HG02588 (cell line): ENCODE results near the gene SCN2B.
"Not testable (repeated sequence)": the region's sequence is repeated elsewhere in the genome, so short reads cannot be mapped to it uniquely, and the experiment has no call there.

Experiments used
- ATAC-seq: cut with Tn5 transposase; IDR thresholded peaks from one replicate; pipeline ENCODE4 v1.9.1; 2021; ENCODE audit warnings: mild to moderate bottlenecking, moderate library complexity; ENCODE audit not compliant: unreplicated experiment

SCN2B gene

DNA sequence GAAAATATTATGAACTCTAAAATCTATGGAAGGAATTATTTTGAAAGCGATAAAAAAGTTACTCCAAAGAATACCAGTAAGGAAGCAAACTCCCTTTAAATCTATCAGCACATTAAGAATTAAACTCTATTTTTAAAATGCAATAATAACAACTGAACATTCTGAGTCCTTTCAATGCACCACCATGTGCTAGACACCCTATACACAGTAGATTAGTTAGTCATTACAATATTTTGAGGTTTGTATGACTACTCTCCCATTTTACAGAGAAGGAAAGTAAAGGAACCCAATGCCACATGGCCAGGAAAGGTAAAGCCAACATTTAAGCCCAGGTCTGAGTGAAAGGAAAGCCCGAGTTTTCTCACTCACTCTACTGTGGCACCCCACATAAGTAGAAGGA is 30.6 kb upstream of the SCN2B start:
- no peak for ATAC-seq

DNA sequence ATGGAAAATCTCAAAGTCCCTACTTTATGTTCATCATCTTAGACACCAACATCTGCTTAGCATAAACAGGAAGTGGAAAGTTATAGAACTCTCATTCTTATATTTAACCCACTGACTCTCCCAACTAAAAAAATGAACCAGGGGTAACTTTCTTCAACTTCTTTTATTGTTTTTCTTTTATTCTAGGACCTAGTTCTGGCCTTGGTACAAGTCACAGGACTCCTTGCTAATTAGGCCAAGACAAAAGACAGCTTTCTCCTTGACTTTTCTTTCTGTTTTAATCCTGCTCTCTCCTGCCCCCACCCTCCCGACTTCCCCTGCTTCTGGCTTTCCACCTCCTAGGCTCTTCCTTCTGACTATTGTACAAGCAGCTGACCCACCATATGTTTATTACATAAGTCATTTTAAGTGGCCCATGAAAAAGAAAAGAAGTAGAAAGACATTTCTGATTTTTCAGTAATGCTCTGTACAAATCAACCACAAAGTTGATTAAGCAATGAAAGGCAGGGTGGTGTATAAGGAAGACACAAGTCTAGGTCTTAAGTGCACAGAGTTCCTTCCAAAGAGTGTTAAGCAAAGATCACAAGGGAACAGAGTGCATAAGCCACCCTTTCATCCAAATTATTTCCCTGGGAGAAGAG is 30.1 kb upstream of the SCN2B start:
- ATAC-seq = no peak

DNA sequence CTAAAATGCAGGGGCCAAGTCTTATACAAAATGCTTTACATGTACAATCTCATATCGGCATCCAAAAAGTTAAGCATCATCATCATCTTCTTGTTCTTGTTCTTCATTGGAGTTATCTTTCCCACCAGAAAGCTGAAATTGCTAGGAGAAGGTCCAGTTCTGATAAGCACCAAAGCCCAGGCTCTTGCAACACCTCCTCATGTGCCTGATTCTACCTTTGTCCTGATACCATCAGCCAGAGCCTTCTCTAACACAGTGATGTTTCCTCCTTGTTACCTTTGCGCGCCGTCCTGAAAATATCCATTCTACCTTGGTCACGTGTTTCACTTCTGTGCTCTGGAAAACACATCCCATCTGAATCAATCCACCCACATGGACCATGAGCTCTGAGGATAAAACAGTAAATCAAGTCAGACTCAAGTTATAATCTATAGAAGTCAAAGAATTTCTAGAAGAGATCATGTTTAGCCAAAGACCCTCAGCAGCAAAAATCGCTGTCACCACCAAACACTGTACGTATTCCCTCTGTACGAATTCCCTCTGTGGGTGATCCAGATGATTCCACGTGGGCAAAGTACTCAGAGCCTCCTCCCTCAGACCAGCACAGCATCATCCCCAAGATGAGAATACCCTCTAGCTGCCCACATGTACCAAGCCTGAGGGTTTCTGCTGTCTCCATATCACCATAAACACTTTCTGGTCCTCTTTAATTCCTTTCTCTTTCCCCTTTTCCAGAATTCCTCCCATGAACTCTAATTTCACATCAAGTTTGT is 29.4 kb upstream of the SCN2B start:
- no peak for ATAC-seq

DNA sequence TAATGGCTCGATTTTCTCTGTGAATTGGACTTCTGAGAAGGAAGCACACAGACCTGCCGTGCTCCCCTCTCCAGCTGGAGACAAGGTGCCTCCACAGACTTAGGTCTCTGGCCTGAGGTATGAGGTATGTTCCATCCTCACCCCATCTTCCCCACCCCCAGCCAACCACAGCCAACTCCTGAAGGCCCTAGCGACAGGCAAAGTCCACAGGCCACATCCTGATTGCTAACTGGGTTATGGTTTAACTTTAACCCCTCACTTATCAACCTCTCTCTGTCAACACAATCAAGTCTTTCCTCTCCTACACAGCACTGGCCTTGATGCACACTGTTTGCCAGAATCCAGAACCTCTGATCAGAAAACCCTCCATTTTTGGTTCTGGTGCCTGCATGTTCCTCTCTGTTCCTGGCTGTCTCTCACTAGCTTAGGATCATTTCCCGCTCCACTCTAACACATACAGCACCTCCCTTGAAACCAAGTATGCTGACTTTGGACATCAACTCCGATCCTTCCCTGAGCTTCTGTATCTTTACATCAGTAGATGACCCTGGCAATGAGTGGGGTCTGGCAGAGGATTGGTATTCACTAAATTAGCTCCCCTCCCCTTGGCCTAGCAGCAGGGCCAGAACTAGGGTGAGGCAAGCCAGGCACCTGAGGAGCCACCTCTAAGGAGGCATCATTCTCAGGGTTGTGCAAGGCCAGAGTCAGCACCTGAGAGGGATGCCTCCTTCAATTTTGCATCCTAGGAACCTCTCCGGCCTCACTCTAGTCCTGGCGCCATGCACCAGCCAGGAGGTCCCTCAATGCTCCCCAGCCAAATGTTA is 26.4 kb upstream of the SCN2B start:
- ATAC-seq = no peak

DNA sequence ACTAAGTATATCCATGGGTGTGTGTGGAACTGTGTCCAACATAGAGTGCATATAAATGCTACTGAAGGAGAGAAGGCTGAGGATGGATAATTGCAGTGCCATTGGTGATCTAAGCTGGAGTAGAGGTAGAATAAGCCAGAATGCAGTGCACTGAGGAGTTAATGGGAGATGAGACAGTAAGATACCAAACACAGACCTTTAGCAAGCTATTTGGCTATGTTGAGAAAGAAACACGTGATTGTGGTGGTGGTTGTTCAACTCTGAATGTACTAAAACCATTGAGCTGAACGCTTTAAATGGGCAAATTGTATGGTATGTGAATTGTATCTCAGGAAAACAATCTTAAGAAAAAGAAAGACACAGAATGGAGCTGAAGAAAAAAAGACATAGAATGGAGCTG is 25.5 kb upstream of the SCN2B start:
- no peak for ATAC-seq

DNA sequence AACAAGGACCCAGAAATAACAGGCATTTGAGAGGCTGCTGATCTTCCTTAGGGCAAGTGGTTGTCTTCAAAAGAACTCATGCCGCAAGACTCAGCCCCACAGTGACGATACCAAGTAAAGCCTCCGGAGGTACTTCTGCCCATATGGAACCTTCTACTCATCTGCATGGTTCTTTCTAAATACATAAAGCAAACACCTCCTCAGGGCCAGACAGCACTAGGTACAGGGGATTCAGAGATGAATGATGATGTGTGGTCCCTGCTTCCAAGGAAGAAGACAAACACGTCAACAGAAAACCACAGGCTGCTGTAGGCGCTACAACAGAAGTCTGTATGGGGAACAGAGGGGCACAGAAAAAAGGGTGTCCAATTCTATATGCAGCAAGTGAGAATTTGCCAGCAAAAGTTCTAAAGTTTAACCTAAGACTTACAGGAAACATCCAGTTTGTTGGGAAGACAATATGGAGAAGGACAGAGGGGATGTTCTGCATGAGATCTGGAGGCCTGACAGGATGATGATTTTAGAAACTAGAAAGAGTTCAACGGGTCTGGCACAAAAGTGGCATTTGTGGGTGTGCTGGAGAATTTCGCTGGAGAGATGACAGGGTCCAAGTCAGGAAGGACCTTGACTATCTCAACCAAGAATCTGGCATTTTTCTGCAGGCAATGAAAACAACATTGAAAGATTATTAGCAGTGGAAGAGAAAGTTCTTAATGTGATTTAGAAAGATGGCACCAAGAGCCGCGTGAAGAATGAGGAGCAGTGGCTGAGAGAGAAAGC is 24.7 kb upstream of the SCN2B start:
- no peak for ATAC-seq

DNA sequence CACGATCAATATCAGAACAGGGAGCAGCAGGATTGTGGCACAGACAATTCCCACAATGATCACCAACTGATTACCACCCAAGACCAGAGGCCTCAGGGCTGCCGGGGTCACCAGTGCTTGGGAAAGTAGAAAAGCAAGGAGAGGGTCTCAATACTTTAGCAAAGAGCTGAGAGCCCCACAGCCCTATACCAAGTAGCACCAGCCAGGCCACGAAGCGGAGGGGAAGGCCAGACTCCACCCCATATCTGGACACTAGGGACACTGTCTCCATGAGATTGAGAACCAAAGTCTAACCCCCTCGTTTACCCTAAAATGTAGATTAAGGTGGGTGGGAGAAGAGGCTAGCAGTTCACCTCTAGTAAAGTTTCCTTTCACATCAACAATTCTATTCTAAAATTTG is 24.1 kb upstream of the SCN2B start:
- no peak for ATAC-seq

DNA sequence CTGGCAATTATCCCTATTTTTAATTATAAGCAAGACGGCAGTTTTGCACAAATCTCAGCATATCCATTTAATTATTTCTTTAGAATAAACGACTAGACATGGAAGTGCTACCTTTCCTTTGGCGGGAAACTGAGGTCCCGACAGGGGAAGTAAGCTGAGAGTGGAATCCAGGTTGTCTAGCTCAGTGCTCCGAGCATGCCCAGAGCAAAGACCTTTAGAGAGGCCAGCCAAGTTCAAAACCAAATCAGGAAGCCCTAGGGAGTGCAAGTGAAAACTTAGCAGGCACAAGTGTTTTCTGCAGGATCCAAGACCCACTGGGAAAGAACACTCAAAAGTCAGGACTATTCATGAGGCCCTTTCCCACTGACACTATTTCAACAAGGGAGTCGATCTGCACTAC is 22.7 kb upstream of the SCN2B start:
- ATAC-seq = no peak

DNA sequence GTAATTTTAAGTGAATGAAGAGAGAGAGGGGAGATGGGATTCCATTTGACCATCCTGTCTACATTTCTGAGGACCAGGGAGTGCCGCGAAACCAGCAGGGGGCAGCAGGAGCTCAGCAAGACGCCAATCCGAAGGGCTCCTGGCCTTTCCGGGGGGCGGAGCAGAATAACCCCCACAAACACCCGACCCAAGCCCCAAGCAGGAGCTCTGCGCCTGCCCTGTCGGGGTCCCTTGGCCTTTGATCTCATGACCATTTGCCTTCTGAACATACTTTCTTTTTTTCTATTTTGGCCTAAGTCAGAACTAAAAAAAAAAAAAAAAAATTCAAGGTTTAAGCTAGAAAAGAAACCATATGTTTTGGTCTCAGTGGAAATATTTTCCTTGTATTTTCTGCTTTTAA is 21.9 kb upstream of the SCN2B start:
- ATAC-seq = no peak

DNA sequence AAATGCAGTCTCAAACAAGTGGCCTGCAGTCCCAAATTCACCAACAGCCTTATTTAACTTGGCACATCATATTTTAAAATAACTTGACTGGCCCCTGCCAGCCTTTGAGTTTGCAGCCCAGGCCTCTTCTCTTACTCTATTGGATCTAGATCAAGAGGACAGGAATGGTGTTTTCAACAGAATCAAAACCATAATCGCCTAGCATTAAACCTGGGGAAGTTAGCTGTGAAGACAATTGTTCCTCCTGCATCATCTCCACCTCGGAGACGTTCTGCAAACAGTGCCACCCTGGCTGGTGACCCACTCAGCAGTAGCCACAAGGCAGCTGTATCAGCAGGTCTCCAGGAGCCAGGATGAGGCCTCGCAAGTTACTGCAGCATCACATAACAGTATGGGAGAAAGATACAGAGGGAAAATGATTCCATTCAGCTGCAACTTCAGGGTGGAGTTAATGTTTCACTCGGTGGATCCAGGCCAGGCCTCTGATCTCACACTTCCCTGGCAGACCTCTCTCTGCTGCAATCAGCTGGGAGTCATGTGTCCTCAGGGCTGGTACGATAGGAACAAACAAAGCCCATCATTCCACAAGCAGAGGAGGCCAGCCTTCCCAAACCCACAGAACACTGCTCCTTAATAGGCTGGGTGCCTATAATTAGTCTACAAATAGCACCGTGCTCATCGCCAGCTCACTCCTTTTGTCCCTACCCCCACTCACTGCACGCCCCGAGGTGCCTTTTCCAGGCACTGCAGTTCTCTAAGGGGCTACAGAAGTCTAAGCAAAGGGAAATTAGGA is 18.6 kb upstream of the SCN2B start:
- ATAC-seq = no peak

DNA sequence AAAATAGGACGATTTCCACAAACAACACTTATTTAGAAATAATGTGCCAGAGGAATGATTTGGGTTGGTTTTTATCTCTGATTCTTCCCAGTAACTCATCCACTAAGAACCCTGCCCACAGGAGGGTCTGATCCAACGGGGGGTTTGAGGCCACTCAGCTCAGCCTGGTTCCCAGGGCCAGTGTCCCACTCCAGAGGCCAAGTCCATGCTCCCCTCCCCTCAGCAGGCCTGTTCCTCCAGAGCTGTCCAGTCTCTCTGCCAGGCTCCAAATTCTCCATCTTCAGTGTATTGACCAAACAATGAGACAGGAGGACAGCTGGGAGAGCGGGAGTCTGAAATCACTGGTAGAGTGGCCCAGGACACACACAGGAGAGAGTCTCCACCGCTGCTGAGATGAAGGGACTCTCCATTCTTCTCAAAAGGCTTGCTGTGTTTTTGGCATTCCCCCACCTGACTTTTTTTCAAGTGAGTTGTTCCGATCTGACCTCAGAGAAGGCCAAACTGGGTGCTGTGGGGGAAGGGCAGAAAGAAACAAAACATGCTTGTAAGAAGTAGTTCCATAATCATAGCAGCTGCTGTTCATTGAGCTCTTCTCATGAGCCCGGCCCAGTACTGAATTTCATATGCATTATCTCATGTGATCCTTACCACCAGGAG is 17.6 kb upstream of the SCN2B start:
- no peak for ATAC-seq

DNA sequence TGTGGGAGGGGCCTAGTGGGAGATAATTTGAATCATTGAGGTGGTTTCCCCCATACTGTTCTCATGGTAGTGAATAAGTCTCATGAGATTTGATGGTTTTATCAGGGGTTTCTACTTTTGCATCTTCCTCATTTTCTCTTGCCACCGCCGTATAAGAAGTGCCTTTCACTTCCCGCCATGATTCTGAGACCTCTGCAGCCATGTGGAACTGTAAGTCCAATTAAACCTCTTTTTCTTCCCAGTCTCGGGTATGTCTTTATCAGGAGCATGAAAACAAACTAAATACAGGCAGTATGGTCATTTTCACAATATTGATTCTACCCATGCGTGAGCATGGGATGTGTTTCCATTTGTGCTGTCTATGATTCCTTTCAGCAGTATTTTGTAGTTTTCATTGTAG is 16.4 kb upstream of the SCN2B start:
- not testable (repeated sequence) for ATAC-seq

DNA sequence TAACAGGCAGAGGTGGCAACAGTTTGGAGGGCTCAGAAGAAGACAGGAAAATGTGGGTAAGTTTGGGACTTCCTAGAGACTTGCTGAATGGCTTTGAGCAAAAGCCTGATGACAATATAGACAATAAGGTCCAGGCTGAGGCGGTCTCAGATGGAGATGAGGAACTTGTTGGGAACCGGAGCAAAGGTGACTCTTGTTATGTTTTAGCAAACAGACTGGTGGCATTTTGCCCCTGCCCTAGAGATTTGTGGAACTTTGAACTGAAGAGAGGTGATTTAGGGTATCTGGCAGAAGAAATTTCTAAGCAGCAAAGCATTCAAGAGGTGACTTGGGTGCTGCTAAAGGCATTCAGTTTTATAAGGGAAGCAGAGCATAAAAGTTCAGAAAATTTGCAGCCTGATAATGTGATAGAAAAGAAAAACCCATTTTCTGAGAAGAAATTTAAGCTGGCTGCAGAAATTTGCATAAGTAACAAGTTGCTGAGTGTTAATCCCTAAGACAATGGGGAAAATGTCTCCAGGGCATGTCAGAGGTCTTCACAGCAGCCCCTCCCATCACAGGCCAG is 14.6 kb upstream of the SCN2B start:
- ATAC-seq = not testable (repeated sequence)

DNA sequence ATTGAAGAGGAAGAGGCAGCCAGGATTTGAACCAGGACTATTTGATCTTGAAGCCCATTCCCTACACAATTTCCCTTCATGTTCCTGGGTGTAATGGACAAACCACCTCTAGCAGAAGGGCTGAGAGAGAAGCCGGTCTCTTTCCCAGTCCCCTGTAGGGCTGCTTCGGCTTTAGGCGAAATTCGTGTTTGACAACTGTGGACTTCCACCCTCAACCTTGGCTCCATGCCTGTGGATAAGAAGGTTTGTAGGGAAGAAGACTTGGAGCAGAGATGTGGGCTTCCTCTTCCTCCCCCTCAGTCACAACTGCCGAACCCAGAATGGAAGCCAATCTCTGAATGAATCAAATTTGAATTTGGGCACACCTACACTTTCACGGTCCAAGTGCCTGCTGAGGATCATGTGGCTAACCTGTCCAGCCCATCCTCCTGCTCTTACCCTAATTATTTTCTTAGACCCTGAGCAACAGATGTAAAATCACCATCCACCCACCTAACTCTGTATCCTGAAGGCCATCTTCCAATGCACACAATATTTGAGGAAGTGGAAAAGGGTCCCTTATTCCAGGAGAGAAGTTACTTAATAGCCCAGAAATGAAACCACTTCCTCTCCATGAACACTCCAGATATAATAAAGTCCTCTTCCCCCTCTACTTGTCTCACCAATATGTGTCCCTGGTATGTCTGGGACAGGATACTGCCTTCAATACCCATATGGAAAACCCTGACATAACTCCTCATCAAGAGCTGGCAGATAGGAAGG is 10.1 kb upstream of the SCN2B start:
- no peak for ATAC-seq

DNA sequence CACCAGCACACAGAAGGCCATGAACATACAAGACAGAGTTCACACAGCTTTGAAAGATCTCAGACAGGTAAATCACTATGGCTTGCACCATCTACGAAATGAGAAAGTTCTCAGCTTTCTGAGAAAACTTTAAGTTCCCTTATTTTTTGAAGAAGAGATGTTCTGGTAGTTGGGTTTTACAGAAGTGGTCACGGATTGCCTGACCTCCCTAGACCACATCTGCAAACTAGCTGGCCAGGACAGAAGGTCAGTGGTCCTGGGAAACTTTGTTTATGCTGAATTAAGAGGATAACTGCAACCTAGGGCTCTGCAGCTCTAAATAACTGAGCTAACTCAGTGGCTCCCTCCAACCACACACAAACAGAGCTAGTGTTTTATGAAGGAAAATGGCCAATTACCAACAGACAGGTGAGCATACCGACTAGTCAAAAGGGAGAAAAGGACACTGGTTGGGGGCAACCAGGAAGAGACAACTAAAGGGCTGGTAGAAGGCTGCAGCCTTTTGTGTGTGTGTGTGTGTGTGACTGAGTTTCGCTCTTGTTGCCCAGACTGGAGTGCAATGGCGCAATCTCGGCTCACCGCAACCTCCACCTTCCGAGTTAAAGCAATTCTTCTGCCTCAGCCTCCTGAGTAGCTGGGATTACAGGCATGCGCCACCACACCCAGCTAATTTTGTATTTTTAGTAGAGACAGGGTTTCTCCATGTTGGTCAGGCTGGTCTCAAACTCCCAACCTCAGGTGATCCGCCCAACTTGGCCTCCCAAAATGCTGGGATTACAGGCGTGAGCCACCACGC is 8.5 kb upstream of the SCN2B start:
- ATAC-seq = no peak

DNA sequence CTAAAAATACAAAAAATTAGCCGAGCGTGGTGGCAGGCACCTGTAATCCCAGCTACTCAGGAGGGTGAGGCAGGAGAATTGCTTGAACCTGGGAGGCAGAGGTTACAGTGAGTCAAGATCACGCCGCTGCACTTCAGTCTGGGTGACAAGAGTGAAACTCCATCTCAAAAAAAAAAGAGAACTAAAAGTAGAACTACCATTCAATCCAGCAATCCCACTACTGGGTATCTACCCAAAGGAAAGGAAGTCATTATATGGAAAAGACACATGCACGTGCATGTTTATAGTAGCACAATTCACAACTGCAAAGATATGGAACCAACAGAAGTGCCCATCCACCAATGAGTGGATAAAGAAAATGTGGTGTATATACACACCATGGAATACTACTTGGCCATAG is 7.3 kb upstream of the SCN2B start:
- ATAC-seq = not testable (repeated sequence)

DNA sequence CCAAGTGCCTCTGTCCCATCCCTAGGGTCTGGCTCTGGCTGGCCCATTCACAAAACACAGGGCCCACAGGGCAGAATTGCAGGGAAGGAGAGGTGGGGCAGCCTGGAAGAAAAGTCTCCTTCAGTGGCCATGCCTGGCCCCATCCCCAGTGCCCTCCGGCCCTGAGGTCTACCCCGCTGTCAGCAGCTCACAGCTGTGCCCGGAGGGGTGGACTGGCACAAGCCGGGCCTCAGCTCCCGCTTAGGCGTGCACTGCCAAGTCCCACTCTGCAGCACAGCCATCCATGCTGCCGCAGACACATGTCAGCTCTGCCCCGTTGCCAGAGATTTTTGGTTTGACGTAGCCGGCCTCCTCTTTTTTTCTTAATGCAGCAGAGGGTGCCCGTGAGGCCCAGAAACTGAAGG is 3.9 kb upstream of the SCN2B start:
- no peak for ATAC-seq

DNA sequence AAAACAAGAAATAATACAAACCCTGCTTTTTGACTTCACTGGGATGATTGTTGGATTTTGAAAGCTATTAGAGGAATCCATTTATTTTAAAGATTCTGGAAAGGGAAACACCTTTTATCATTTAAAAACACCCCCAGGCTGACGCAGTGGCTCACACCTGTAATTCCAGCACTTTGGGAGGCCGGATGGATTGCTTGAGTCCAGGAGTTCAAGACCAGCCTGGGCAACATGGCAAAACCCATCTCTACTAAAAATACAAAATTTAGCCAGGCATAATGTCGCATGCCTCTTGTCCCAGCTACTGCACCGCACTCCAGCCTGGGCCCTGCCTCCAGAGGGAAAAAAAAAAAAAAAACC is 317 bp upstream of the SCN2B start:
- no peak for ATAC-seq
